Activated CD4-positive, alpha-beta T cell treated with anti-CD3 and anti-CD28 coated beads, Interleukin-2, amount 10 ng/mL, durations not matched to agents 24 days and 14 days (primary cell): Measurements from ENCODE around the gene TECRL. TPM values are rescaled to one million over a fixed set of nuclear protein-coding genes. Genes with fewer than 3 reads are reported as not detected.

Experiments
- DNase-seq: peaks from one replicate; pipeline ENCODE4 v3.0.0; 2022
- H3K27ac Mint-ChIP-seq: one replicate; pipeline ENCODE4 v1.8.0; 2022; ENCODE audit warnings: mild to moderate bottlenecking, mixed read lengths
- H3K27me3 Mint-ChIP-seq: one replicate; pipeline ENCODE4 v1.8.0; 2022; ENCODE audit warnings: mixed read lengths
- H3K36me3 Mint-ChIP-seq: one replicate; pipeline ENCODE4 v1.8.0; 2022; ENCODE audit warnings: low read depth, mild to moderate bottlenecking, mixed read lengths
- H3K4me1 Mint-ChIP-seq: one replicate; pipeline ENCODE4 v1.8.0; 2021; ENCODE audit warnings: mixed read lengths
- H3K4me3 Mint-ChIP-seq: one replicate; pipeline ENCODE4 v1.8.0; 2022; ENCODE audit warnings: mild to moderate bottlenecking, moderate library complexity, mixed read lengths
- H3K9me3 Mint-ChIP-seq: one replicate; pipeline ENCODE4 v1.8.0; 2021; ENCODE audit warnings: mixed read lengths
- intact Hi-C: fragments of 100-400 bp; cut with micrococcal nuclease; formaldehyde crosslinking; loops from one replicate; pipeline ENCODE4 v1.15.1; 2023
- total RNA-seq: library from RNA; stranded (reverse); gene quantifications from 2 replicates; pipeline ENCODE4 v1.2.3, GENCODE V29; 2022

The TECRL gene, protein sequence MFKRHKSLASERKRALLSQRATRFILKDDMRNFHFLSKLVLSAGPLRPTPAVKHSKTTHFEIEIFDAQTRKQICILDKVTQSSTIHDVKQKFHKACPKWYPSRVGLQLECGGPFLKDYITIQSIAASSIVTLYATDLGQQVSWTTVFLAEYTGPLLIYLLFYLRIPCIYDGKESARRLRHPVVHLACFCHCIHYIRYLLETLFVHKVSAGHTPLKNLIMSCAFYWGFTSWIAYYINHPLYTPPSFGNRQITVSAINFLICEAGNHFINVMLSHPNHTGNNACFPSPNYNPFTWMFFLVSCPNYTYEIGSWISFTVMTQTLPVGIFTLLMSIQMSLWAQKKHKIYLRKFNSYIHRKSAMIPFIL
- not detected in 2 replicates for total RNA-seq

GRCh38 chr4:64409300-64409699 lies at the start of gene TECRL:
TECRL (minus strand) TSS chr4:64409450; CDS start chr4:64409351, 99 bp downstream.
- Mint-ChIP-seq H3K4me1 (no peaks in the 10 kb centered on the region), H3K27ac (no peak within 1 kb of the TSS), H3K27me3 (no peaks in the 10 kb centered on the region), H3K36me3 (no peaks in the 10 kb centered on the region), H3K9me3 (no peaks in the 10 kb centered on the region), H3K4me3 (no peak within 1 kb of the TSS)
- intact Hi-C loops, result no loop called here
- no peak for DNase-seq

GRCh38 chr4:64432674-64433073 lies 23.4 kb upstream of the TECRL start:
- H3K4me1 Mint-ChIP-seq, result no peaks in the 10 kb centered on the region
- H3K36me3 Mint-ChIP-seq, result no peaks in the 10 kb centered on the region
- no peak overlapping the region for H3K4me3 Mint-ChIP-seq
- intact Hi-C loops, result no loop called here
- H3K27ac Mint-ChIP-seq, result no peak overlapping the region
- H3K9me3 Mint-ChIP-seq, result peaks cover 8% of the 10 kb centered on the region
- no peaks in the 10 kb centered on the region for H3K27me3 Mint-ChIP-seq
- no peak for DNase-seq

DNA sequence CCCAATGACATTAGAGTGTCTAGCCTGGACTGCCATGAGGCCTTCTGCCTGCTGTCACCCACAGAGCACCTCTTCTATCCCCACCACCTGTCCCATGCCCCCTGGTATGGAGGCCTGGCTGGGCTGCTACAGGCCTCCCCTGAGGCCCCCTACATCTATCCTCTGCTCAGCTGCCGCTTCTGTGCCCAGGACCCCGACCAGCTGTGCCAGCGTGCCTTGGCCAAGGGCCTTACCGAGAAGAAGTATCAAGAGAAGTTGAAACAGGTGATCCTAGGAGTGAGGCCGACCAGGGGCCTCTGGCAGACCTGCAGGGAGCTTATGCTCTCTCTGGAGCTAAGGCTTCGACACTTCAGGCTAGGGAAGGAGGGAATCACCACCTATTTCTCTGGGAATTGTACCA lies 21.7 kb upstream of the TECRL start:
- Mint-ChIP-seq H3K4me3 (no peak overlapping the region), H3K36me3 (no peaks in the 10 kb centered on the region), H3K27ac (no peak overlapping the region), H3K4me1 (no peaks in the 10 kb centered on the region), H3K9me3 (peaks cover 8% of the 10 kb centered on the region), H3K27me3 (no peaks in the 10 kb centered on the region)
- no peak for DNase-seq
- intact Hi-C loops, result no loop called here

DNA sequence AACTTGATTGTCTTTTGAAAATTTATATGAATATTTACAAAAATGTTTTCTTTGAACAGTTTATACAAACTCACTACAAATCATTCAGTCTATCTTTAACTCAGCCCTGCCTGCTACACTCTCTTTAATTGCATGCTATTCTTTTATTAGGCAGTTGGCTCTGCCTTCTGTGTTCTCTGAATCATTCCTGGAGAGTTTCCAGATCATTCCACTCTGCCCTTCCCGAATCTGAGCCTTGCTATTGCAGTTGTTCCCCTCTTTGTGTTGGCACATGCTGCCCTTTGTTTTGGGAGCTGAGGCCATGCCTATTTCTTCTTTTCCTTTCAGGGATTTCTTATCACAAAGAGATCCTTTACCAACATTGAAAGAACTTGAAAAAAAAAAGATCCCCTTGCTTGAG lies 8.7 kb upstream of the TECRL start:
- no peak overlapping the region for H3K4me3 Mint-ChIP-seq
- H3K9me3 Mint-ChIP-seq, result no peaks in the 10 kb centered on the region

DNA sequence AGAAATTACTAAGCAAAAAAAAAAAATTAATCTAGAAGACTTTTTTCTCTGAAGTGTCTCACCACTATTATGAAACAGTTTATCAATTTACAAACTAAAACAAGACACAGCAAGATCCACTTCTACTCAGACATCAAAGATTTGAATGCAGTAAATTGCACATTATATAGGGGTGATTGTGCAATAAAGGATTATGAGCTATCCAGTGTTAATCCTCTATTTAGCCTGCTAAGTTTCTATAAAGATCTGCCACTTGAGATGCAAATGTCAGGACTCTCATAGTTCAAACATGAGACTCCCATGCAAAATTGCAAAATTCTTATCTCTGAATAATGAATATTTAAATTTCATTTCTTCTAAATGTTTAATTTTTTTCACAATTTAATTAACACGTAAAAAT lies 2.2 kb downstream of the TECRL start:
- DNase-seq, result no peak
- intact Hi-C loops, result no loop called here
- Mint-ChIP-seq H3K36me3 (no peaks in the 10 kb centered on the region), H3K27me3 (no peaks in the 10 kb centered on the region), H3K27ac (no peak overlapping the region), H3K9me3 (no peaks in the 10 kb centered on the region), H3K4me3 (no peak overlapping the region), H3K4me1 (no peaks in the 10 kb centered on the region)

More for the DNA sequence above, 8.7 kb upstream of the TECRL start:
- DNase-seq, result no peak
- Mint-ChIP-seq H3K27me3 (no peaks in the 10 kb centered on the region), H3K36me3 (no peaks in the 10 kb centered on the region), H3K4me1 (no peaks in the 10 kb centered on the region), H3K27ac (no peak overlapping the region)
- intact Hi-C loops, result no loop called here

DNA sequence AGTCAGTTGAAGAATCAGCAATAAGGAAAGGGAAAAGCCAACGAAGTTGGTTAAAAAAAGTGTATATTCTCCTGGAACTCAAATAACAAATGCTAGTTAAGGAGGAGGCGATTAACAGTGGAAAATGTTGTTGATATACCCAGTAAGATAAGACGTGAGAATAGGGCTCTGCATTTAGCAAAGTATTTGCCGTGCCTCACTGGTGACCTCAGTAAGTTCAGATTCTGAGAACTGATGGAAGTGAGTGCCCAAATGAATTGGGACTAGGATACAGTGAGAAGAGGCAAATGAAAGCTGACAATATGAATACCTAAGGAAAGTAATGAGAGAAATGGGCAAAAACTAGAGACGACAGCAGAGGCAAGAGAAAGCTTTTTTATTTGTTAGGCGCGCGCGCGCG lies 3.5 kb downstream of the TECRL start:
- Mint-ChIP-seq H3K27me3 (no peaks in the 10 kb centered on the region), H3K36me3 (no peaks in the 10 kb centered on the region), H3K4me1 (no peaks in the 10 kb centered on the region), H3K27ac (no peak overlapping the region), H3K4me3 (no peak overlapping the region), H3K9me3 (no peaks in the 10 kb centered on the region)
- intact Hi-C loops, result no loop called here
- DNase-seq, result no peak

- no peaks in the 10 kb centered on the region for H3K36me3 Mint-ChIP-seq
- H3K27ac Mint-ChIP-seq, result no peak overlapping the region
- H3K9me3 Mint-ChIP-seq, result no peaks in the 10 kb centered on the region
- intact Hi-C loops, result no loop called here
- H3K4me3 Mint-ChIP-seq, result no peak overlapping the region
- H3K27me3 Mint-ChIP-seq, result no peaks in the 10 kb centered on the region
- no peaks in the 10 kb centered on the region for H3K4me1 Mint-ChIP-seq
- no peak for DNase-seq
Observed at GRCh38 chr4:64402684-64403083, 6.6 kb downstream of the TECRL start.

GRCh38 chr4:64399313-64400109 lies 9.7 kb downstream of the TECRL start:
- no peaks in the 10 kb centered on the region for H3K27me3 Mint-ChIP-seq
- H3K36me3 Mint-ChIP-seq, result no peaks in the 10 kb centered on the region
- intact Hi-C loops, result no loop called here
- no peak overlapping the region for H3K4me3 Mint-ChIP-seq
- DNase-seq, result no peak
- H3K4me1 Mint-ChIP-seq, result no peaks in the 10 kb centered on the region
- H3K9me3 Mint-ChIP-seq, result no peaks in the 10 kb centered on the region
- H3K27ac Mint-ChIP-seq, result no peak overlapping the region

GRCh38 chr4:64394469-64394868 lies 14.8 kb downstream of the TECRL start:
- no peak overlapping the region for H3K4me3 Mint-ChIP-seq
- no peak for DNase-seq
- intact Hi-C loops, result no loop called here
- no peaks in the 10 kb centered on the region for H3K4me1 Mint-ChIP-seq
- H3K27me3 Mint-ChIP-seq, result no peaks in the 10 kb centered on the region
- H3K9me3 Mint-ChIP-seq, result no peaks in the 10 kb centered on the region
- H3K36me3 Mint-ChIP-seq, result no peaks in the 10 kb centered on the region
- no peak overlapping the region for H3K27ac Mint-ChIP-seq

- Mint-ChIP-seq H3K9me3 (no peaks in the 10 kb centered on the region), H3K27me3 (no peaks in the 10 kb centered on the region), H3K36me3 (no peaks in the 10 kb centered on the region), H3K27ac (no peak overlapping the region), H3K4me1 (no peaks in the 10 kb centered on the region), H3K4me3 (no peak overlapping the region)
- DNase-seq, result no peak
- intact Hi-C loops, result no loop called here
Observed at GRCh38 chr4:64388252-64388651, 21.0 kb downstream of the TECRL start.

- no peak for DNase-seq
- Mint-ChIP-seq H3K27me3 (no peaks in the 10 kb centered on the region), H3K4me3 (no peak overlapping the region), H3K9me3 (peaks cover 6% of the 10 kb centered on the region), H3K36me3 (no peaks in the 10 kb centered on the region), H3K4me1 (no peaks in the 10 kb centered on the region), H3K27ac (no peak overlapping the region)
- intact Hi-C loops, result no loop called here
Observed at GRCh38 chr4:64385220-64385619, 24.0 kb downstream of the TECRL start.

- Mint-ChIP-seq H3K4me1 (no peaks in the 10 kb centered on the region), H3K9me3 (peaks cover 6% of the 10 kb centered on the region), H3K27me3 (no peaks in the 10 kb centered on the region), H3K4me3 (no peak overlapping the region), H3K27ac (no peak overlapping the region), H3K36me3 (no peaks in the 10 kb centered on the region)
- DNase-seq, result no peak
- intact Hi-C loops, result no loop called here
Observed at GRCh38 chr4:64384237-64385203, 24.7 kb downstream of the TECRL start.

DNA sequence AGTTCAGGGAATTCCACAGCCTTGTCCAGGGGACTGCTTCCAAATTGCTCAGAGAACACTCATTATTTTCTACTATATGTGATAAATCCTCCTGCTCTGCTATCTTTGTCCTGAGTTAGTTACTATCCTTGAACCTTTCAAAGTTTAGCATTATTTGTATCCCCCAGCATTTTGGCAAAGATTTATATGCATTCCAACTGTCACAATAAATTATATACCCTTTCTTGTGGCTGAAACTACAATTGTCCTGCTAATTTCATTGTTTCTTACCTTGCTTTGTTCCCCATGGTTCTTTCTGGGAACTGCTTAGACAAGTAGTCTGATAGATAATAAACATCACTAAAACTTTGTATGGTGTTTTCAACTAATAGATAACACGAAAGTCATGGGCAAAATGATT lies 40.5 kb downstream of the TECRL start:
- Mint-ChIP-seq H3K36me3 (no peaks in the 10 kb centered on the region), H3K4me3 (no peak overlapping the region), H3K27me3 (no peaks in the 10 kb centered on the region), H3K9me3 (no peaks in the 10 kb centered on the region), H3K27ac (no peak overlapping the region), H3K4me1 (no peaks in the 10 kb centered on the region)
- no peak for DNase-seq
- intact Hi-C loops, result no loop called here

- intact Hi-C loops, result no loop called here
- no peaks in the 10 kb centered on the region for H3K4me1 Mint-ChIP-seq
- H3K36me3 Mint-ChIP-seq, result no peaks in the 10 kb centered on the region
Observed at GRCh38 chr4:64361399-64361740, 47.9 kb downstream of the TECRL start.

More at GRCh38 chr4:64361399-64361740, 47.9 kb downstream of the TECRL start:
- DNase-seq, result no peak
- Mint-ChIP-seq H3K27ac (no peak overlapping the region), H3K27me3 (no peaks in the 10 kb centered on the region), H3K4me3 (no peak overlapping the region), H3K9me3 (peaks cover 3% of the 10 kb centered on the region)
